ENCODE data around the gene SPAG4.
A peak's percentile ranks its signal among the peaks of the same experiment; 100 is the strongest.

The SPAG4 gene

GRCh38 chr20:35615667-35616464 lies at the start of gene SPAG4:
TSS of gene SPAG4 (plus strand) at chr20:35615829. CDS start at chr20:35616004, 175 bp downstream.
- DNase-seq (ENCODE audit: low read depth) = peak; percentile 100

GRCh38 chr20:35568645-35569044 lies 47.0 kb upstream of the SPAG4 start:
- DNase-seq (ENCODE audit: low read depth) = no peak

- DNase-seq (ENCODE audit: low read depth) = no peak
Observed at GRCh38 chr20:35571555-35571954, 44.1 kb upstream of the SPAG4 start.

GRCh38 chr20:35572838-35573237 lies 42.8 kb upstream of the SPAG4 start:
- no peak for DNase-seq (ENCODE audit: low read depth)

DNA sequence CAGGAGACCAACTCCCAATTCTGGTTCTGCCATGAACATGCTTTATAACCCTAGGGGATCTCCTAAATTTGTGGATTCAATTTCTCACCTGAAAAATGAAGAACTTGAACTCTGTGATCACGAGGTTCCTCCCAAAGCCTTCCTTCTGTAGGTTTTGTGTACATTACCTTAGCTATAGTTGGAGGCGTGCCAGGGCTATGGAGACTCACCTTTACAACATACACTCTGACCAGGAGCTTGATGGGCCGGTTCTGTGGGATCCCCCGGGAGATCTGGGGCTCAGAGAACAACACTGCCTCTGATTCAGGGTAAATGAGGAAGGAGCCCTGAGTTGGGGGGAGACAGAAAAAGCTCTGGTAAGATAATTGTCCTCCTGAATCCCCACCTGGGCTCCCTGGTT lies 39.7 kb upstream of the SPAG4 start:
- no peak for DNase-seq (ENCODE audit: low read depth)

DNA sequence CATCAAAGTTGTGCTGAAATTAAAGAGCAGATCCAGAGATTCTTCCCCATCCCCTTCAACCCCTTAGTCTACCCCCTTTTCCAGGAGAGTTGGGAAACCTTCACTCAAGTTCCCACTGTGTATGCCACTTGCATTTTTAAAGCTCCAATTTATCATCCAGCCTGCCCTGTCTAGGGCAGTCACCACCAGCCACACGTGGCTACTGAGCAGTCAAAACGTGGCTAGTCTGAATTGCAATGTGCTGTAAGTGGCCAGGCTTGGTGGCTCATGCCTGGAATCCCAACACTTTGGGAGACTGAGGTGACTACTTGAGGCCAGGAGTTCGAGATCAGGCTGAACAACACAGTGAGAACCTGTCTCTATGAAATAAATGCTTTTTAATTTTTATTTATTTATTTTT lies 38.8 kb upstream of the SPAG4 start:
- DNase-seq (ENCODE audit: low read depth) = no peak

DNA sequence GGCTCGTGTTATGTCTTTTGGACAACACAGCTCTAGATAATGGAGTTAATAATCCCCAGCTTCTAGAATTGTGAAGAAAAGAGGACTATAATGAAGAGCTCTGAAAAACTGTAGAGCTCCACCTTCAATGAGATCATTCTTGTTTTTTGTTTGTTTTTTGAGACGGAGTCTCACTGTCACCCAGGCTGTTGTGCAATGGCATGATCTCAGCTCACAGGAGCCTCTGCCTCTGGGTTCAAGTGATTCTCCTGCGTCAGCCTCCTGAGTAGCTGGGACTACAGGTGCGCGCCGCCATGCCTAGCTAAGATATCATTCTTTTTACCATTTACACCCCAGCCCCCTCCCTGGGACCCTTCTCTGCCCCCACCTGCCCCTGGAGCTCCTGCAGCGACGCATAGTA lies 37.2 kb upstream of the SPAG4 start:
- no peak for DNase-seq (ENCODE audit: low read depth)

DNA sequence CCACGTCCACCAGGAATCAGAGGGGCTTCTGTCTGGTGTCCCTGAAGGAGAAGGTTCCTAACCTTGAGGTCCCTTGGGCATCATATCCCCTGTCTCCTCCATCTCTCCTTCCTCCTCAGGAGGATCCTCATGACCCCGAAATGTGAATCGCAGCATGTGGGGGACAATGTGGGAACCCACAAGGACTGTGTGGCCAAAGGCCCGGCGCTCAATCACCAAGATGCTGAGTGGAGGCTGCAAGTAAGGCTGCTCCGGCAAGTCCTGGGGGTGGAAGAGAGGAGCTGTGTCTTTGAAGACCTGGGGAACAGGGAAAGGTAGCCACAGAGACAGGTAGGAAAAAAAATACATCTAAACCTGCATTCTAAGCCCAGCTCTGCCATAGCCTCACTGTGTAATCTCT lies 36.4 kb upstream of the SPAG4 start:
- DNase-seq (ENCODE audit: low read depth) = no peak

- DNase-seq (ENCODE audit: low read depth) = no peak
Observed at GRCh38 chr20:35582131-35582530, 33.5 kb upstream of the SPAG4 start.

GRCh38 chr20:35582741-35583404 lies 32.8 kb upstream of the SPAG4 start:
- no peak for DNase-seq (ENCODE audit: low read depth)

- DNase-seq (ENCODE audit: low read depth) = no peak
Observed at GRCh38 chr20:35583636-35584560, 31.7 kb upstream of the SPAG4 start.

DNA sequence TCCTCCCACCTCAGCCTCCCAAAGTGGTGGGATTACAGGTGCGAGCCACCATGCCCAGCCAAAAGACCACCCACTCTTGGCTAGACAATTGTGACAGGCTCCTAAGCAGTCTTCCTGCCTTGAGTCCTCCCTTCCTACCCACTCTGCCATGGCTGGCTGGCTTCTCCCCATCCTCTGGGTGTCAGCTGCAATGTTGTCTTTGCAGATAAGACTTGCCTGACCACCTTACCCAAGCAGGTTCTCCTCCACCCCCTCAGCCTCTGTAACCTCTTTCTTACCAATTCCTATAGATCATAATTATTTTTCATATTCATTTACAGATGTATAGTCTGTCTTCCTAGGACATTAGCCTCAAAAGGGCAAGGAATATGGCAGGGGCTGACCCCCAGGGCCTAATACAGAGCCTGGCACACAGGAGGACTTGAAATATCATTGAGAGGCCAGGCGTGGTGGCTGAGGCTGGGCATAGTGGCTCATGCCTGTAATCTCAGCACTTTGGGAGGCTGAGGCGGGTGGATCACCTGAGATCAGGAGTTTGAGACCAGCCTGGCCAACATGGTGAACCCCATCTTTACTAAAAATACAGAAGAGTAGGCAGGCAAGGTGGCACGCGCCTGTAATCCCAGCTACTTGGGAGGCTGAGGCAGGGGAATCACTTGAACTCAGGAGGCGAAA lies 28.7 kb upstream of the SPAG4 start:
- DNase-seq (ENCODE audit: low read depth) = no peak

- no peak for DNase-seq (ENCODE audit: low read depth)
Observed at GRCh38 chr20:35587436-35587835, 28.2 kb upstream of the SPAG4 start.

- DNase-seq (ENCODE audit: low read depth) = no peak
Observed at GRCh38 chr20:35588397-35588796, 27.2 kb upstream of the SPAG4 start.

DNA sequence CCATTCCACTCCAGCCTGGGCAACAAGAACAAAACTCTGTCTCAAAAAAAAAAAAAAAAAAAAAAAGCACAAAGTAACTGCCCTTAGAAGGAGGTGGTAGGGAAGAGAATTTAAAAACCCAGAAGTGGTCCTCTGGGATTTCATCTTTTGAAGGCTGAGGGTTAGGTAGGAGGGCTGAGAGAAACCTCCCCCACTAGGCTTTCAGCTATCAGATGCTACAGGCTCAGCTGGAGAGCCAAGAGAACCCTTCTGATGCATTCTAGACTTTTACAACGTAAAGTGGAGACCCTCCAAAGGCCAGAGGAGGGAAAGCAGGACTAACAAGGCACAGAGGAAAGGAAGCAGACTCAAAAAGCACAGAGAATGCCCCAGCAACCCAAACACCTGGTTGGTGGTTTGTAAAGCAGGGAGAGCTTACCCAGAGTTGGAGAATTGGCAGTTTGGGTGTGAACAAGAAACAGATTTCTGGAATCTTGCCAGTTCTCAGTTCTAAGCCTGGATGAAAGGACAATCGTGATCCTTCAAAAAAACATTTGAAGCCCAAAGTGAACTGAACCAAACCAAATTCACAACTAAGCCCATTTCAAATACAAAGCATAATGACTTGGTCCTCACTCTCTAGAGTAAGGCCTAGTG lies 23.2 kb upstream of the SPAG4 start:
- no peak for DNase-seq (ENCODE audit: low read depth)

- no peak for DNase-seq (ENCODE audit: low read depth)
Observed at GRCh38 chr20:35595456-35595855, 20.2 kb upstream of the SPAG4 start.

GRCh38 chr20:35595901-35596300 lies 19.7 kb upstream of the SPAG4 start:
- DNase-seq (ENCODE audit: low read depth) = no peak

DNA sequence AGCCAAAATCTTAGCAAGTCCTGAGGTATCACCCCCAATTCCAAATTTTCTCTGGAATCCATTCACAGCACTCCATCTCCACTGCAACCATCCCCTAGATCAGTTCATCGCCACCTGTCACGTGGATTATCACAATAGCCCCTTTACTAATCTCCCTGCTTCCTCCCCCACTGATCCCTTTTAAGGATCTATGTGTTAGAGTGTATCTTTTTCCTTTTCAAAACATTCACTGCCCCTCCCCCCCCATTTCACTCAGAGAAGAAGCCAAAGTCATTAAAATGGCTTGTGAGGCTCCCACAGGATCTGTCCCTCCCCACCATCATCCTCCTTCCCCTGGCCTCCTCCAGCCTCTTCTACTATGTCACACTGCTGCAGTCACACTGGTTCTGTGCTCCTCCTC lies 18.4 kb upstream of the SPAG4 start:
- DNase-seq (ENCODE audit: low read depth) = no peak

DNA sequence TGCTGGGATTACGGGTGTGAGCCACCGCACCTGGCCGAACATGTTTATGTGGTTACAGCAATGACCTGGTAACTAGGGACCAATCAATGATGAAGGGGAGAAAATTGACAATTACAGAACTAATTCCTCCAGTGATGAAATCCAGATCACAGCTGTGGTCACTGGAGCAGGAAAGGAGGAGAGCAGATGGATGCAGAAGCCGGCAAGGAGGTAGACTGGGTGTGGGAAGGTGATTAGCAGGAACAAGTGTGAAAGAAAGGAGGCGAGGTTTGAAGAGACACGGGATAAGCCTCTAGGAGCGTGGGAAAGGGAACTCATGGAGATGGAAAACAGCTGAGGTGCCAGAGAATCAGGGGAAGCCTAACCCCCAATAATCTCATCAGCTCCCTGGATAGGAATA lies 17.2 kb upstream of the SPAG4 start:
- DNase-seq (ENCODE audit: low read depth) = no peak

DNA sequence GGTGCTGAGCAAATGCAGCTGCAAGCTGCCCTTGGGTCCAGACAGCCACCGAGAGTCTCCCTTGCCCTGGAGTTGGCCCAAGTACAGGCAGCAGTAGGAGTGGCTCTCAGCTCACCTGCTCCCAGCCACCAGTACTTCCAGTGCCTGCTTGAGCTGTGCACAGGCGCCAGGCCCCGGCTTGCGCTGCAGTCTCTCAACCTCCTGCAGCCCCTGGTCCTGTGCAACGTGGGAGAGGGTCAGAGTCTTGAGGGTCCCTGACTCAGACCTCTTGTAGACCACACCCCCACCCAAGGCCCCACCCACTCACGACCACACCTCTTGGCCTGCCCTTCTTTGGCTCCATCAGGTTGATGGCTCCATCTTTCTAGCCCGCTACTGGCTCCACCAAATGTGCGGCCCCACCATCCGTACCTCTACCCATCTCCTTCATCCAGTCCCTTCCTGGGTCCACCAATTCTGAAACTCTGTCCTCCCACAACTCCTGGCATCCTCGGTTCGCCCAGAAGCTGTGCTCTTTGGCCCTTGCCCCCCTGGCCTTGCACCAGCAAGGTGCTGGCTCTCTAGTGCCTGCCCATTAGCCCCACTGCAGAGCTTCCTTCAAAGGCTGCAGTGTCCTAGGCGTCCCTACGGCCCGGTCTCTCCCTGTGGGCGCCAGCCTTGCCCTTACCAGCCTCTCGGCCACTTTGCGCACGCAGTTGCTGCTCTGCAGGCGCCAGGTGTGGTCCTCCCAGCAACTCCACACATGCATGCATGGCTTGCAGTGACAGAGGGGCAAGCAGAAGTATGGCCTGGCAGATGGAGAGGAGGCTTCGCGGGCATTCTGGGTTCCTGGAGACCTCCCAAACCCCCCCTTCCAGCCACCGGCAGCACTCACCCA lies 16.5 kb upstream of the SPAG4 start:
- no peak for DNase-seq (ENCODE audit: low read depth)

DNA sequence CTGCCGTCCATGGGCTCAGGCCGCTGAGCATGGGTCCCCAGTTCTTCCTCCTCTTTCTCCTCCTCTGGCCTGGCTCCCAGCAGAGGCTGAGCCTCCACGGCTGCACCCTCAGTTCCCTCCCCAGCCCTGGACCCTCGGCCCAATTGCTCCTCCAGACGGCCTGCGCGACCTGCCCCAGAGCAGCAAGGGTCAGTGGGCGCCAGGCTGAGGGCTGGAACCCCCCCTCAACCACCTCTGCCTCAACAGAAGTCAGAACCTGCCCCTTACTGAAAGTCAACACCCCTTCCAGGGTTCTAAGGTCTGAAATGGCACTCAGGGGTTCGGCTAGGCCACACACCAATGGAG lies 15.9 kb upstream of the SPAG4 start:
- DNase-seq (ENCODE audit: low read depth) = no peak

Data from HS-27A (cell line).